OCI-LY1 (cell line): Measurements from ENCODE around the gene AGTRAP.

Source experiments
- H2AFZ ChIP-seq: fragments of 200-600 bp; sonication (generic), shearing (Covaris generic); 2 replicates; pipeline ENCODE4 v1.6.0; 2014; ENCODE audit warnings: antibody characterized with exemption, mild to moderate bottlenecking, low read length
- H3F3A ChIP-seq: fragments of 200-600 bp; sonication (generic), shearing (Covaris generic); 2 replicates; pipeline ENCODE4 v1.6.0; 2014; ENCODE audit warnings: mild to moderate bottlenecking, antibody characterized with exemption, low read length, moderate library complexity; ENCODE audit not compliant: insufficient read depth
- H3K27ac ChIP-seq: fragments of 200-600 bp; sonication (generic); 2 replicates; pipeline ENCODE4 v1.5.1; 2014; ENCODE audit warnings: low read length, mixed run types, mild to moderate bottlenecking, low read depth; ENCODE audit not compliant: poor library complexity, severe bottlenecking
- H3K27me3 ChIP-seq: fragments of 200-600 bp; sonication (generic); 2 replicates; pipeline ENCODE4 v1.6.0; 2014; ENCODE audit warnings: antibody characterized with exemption, mild to moderate bottlenecking, low read length, moderate library complexity; ENCODE audit not compliant: insufficient read depth
- H3K36me3 ChIP-seq: fragments of 200-600 bp; sonication (generic); 2 replicates; pipeline ENCODE4 v1.6.1; 2014; ENCODE audit warnings: mild to moderate bottlenecking, antibody characterized with exemption, low read length, moderate library complexity, mixed read lengths; ENCODE audit not compliant: insufficient read depth
- H3K4me1 ChIP-seq: fragments of 200-600 bp; sonication (generic); 2 replicates; pipeline ENCODE4 v1.5.1; 2014; ENCODE audit warnings: mild to moderate bottlenecking, low read length, moderate library complexity; ENCODE audit not compliant: insufficient read depth, severe bottlenecking
- H3K4me2 ChIP-seq: fragments of 200-600 bp; sonication (generic), shearing (Covaris generic); 2 replicates; pipeline ENCODE4 v1.6.1; 2014; ENCODE audit warnings: low read length
- H3K4me3 ChIP-seq: fragments of 200-600 bp; sonication (generic); 2 replicates; pipeline ENCODE4 v1.5.1; 2014; ENCODE audit warnings: low read length, low read depth, mild to moderate bottlenecking, mixed read lengths; ENCODE audit not compliant: poor library complexity, severe bottlenecking
- H3K79me2 ChIP-seq: fragments of 200-600 bp; shearing (Covaris generic); 2 replicates; pipeline ENCODE4 v1.6.1; 2016; ENCODE audit warnings: mixed run types, low read length, mixed read lengths; ENCODE audit not compliant: insufficient read depth
- H3K9ac ChIP-seq: fragments of 200-600 bp; sonication (generic), shearing (Covaris generic); 2 replicates; pipeline ENCODE4 v1.6.1; 2014; ENCODE audit warnings: mild to moderate bottlenecking, low read length, mixed read lengths
- H3K9me2 ChIP-seq: fragments of 200-600 bp; sonication (generic), shearing (Covaris generic); 2 replicates; pipeline ENCODE4 v1.6.1; 2014; ENCODE audit warnings: low read depth, mild to moderate bottlenecking, low read length, mixed read lengths
- H3K9me3 ChIP-seq: fragments of 200-600 bp; shearing (Covaris generic); 2 replicates; pipeline ENCODE4 v1.6.1; 2014; ENCODE audit warnings: low read length, mixed read lengths
- H4K20me1 ChIP-seq: fragments of 200-600 bp; sonication (generic), shearing (Covaris generic); 2 replicates; pipeline ENCODE4 v1.6.0; 2016; ENCODE audit warnings: mild to moderate bottlenecking, low read length; ENCODE audit not compliant: insufficient read depth
- CTCF ChIP-seq: fragments of 200-600 bp; sonication (generic), shearing (Covaris generic); IDR thresholded peaks from 2 replicates; pipeline ENCODE4 v1.5.1; 2017; ENCODE audit warnings: mild to moderate bottlenecking, antibody characterized with exemption, low read length, moderate library complexity, mixed read lengths
- EZH2 ChIP-seq: fragments of 200-600 bp; sonication (generic), shearing (Covaris generic); IDR thresholded peaks from 2 replicates; pipeline ENCODE4 v1.8.0; 2017; ENCODE audit warnings: borderline replicate concordance, mixed run types, mild to moderate bottlenecking, antibody characterized with exemption, low read length, moderate library complexity, mixed read lengths

The AGTRAP gene

GRCh38 chr1:11749996-11750395 is 14.1 kb downstream of the AGTRAP start:
- H3K9me3 ChIP-seq: no peaks in the 10 kb centered on the region
- no peaks in the 10 kb centered on the region for H3K4me1 ChIP-seq
- TF ChIP-seq EZH2 (no peak), CTCF (no peak)
- H2AFZ ChIP-seq: no peak overlapping the region
- H3K27ac ChIP-seq: no peak overlapping the region
- no peaks in the 10 kb centered on the region for H4K20me1 ChIP-seq
- H3K79me2 ChIP-seq: no peaks in the 10 kb centered on the region
- H3F3A ChIP-seq: no peaks in the 10 kb centered on the region
- no peak overlapping the region for H3K9ac ChIP-seq
- no peak overlapping the region for H3K4me2 ChIP-seq
- no peak overlapping the region for H3K4me3 ChIP-seq
- peaks cover 3% of the 10 kb centered on the region; the same call in 1 of the 2 replicates for H3K27me3 ChIP-seq
- H3K36me3 ChIP-seq: no peaks in the 10 kb centered on the region
- no peaks in the 10 kb centered on the region for H3K9me2 ChIP-seq

GRCh38 chr1:11751087-11751486 is 15.2 kb downstream of the AGTRAP start:
- H3K9me3 ChIP-seq: no peaks in the 10 kb centered on the region
- H3K4me3 ChIP-seq: no peak overlapping the region
- no peak overlapping the region for H2AFZ ChIP-seq
- no peaks in the 10 kb centered on the region for H4K20me1 ChIP-seq
- H3K36me3 ChIP-seq: no peaks in the 10 kb centered on the region
- no peak overlapping the region for H3K9ac ChIP-seq
- no peaks in the 10 kb centered on the region for H3K79me2 ChIP-seq
- H3F3A ChIP-seq: no peaks in the 10 kb centered on the region
- H3K4me2 ChIP-seq: no peak overlapping the region
- H3K27ac ChIP-seq: no peak overlapping the region
- no peaks in the 10 kb centered on the region for H3K4me1 ChIP-seq
- H3K9me2 ChIP-seq: no peaks in the 10 kb centered on the region
- H3K27me3 ChIP-seq: peaks cover 3% of the 10 kb centered on the region; the same call in 1 of the 2 replicates
- no peak for TF ChIP-seq CTCF
- no peak for TF ChIP-seq EZH2

DNA sequence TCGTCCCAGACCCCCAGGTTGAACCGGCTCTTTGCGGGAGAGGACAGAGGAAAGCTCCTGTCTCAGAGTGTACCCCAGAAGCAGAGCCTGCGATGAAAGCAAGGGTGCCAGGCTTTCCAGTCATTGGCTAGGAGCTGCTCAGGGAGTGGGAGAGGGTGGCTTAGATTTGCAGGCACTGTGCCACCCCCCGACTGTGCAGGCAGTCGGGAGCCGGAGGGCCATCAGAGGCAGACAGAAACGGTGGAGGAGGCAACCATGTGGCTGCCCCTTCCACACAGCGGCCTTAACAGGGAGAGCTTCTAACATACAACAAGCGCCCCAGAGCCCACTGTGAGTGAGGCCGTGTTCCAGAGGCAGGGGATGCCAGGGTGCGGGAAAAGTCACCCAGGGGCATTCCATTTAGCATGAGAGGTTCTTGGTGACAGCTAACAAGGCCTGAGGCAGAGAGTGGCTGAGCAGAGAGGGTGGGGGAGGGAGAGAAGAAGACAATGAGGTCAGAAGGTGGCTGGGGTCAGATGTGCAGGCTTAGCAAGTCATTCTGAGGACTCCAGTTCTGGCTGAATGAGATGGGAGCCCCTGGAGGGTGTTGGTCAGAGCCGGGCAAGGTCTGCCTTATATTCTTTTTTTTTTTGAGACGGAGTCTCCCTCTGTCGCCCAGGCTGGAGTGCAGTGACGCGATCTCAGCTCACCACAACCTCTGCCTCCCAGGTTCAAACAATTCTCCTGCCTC is 16.6 kb downstream of the AGTRAP start:
- H3F3A ChIP-seq: no peaks in the 10 kb centered on the region
- H3K79me2 ChIP-seq: no peaks in the 10 kb centered on the region
- no peak for TF ChIP-seq CTCF
- TF ChIP-seq EZH2: no peak
- no peak overlapping the region for H3K9ac ChIP-seq
- H3K4me3 ChIP-seq: no peak overlapping the region
- H4K20me1 ChIP-seq: no peaks in the 10 kb centered on the region
- no peak overlapping the region for H3K27ac ChIP-seq
- no peaks in the 10 kb centered on the region for H3K9me2 ChIP-seq
- no peak overlapping the region for H2AFZ ChIP-seq
- no peaks in the 10 kb centered on the region for H3K4me1 ChIP-seq
- H3K9me3 ChIP-seq: peaks cover 4% of the 10 kb centered on the region; the same call in 1 of the 2 replicates
- H3K27me3 ChIP-seq: peaks cover 3% of the 10 kb centered on the region; the same call in 1 of the 2 replicates
- no peak overlapping the region for H3K4me2 ChIP-seq
- H3K36me3 ChIP-seq: no peaks in the 10 kb centered on the region; the same call in 1 of the 2 replicates
